B cell (primary cell): ENCODE results near the gene LHX5. TPM values are rescaled to one million over a fixed set of nuclear protein-coding genes. Genes with fewer than 3 reads are reported as not detected.

Source experiments
- ATAC-seq: fragments of 200-7000 bp; cut with Tn5 transposase; one replicate; pipeline ENCODE4 v1.10.0; 2021; ENCODE audit warnings: low read depth, mild to moderate bottlenecking, moderate number of reproducible peaks, moderate library complexity
- CTCF ChIA-PET: fragments of 350-600 bp; sonication (Branson Sonifier 250); formaldehyde crosslinking; loops from one replicate; lab custom pipeline; 2021; ENCODE audit warnings: antibody characterized with exemption, inconsistent platforms; lab: Charles Lee
- POLR2A ChIA-PET: fragments of 350-600 bp; sonication (Branson Sonifier 250); formaldehyde crosslinking; loops from one replicate; lab custom pipeline; 2021; ENCODE audit warnings: antibody characterized with exemption; lab: Charles Lee
- DNase-seq: peaks from one replicate; pipeline ENCODE4 v3.0.0; 2013
- H2AFZ ChIP-seq: 2 replicates; pipeline ENCODE4 v1.6.1; 2012; ENCODE audit warnings: mild to moderate bottlenecking, low read depth, low read length; ENCODE audit not compliant: insufficient read depth, poor library complexity, severe bottlenecking
- H3K27ac ChIP-seq, 2 donors: 1 replicate in 1 of 2; 2 replicates in 1 of 2; pipeline ENCODE4 v1.5.1; 2012 to 2013; ENCODE audit warnings: low read length in 2 of 2, mild to moderate bottlenecking in 2 of 2, moderate library complexity in 1 of 2
- H3K27me3 ChIP-seq, 4 experiments: fragments of 200-600 bp in 1 of 4; sonication (generic) in 1 of 4; replicated peaks in 1 of 4; 1 replicate in 2 of 4; 2 replicates in 2 of 4; pipeline versions ENCODE4 v1.6.1 to v1.7.0; 2013 to 2016; ENCODE audit warnings: low read length in 3 of 4, mild to moderate bottlenecking in 2 of 4, mixed read lengths in 1 of 4, moderate library complexity in 1 of 4; ENCODE audit not compliant: insufficient read depth in 4 of 4, control insufficient read depth in 3 of 4; ENCODE audit errors: control extremely low read depth in 1 of 4
- H3K36me3 ChIP-seq, 2 experiments: replicated peaks in 1 of 2; 1 replicate in 1 of 2; 2 replicates in 1 of 2; pipeline versions ENCODE4 v1.6.1 to v1.7.1; 2013; ENCODE audit warnings: low read length in 1 of 2; ENCODE audit not compliant: insufficient read depth in 2 of 2, control insufficient read depth in 1 of 2; ENCODE audit errors: control extremely low read depth in 1 of 2, extremely low read depth in 1 of 2
- H3K4me1 ChIP-seq, 2 donors: fragments of 200-600 bp in 1 of 2; sonication (generic) in 1 of 2; 1 replicate in 1 of 2; 2 replicates in 1 of 2; pipeline versions ENCODE4 v1.5.1 to v1.6.1; 2013 to 2017; ENCODE audit warnings: low read length in 2 of 2; ENCODE audit not compliant: control insufficient read depth in 2 of 2, insufficient read depth in 2 of 2
- H3K4me2 ChIP-seq: replicated peaks from 2 replicates; pipeline ENCODE3; 2012; ENCODE audit warnings: mild to moderate bottlenecking, low read depth, low read length; ENCODE audit not compliant: poor library complexity, severe bottlenecking
- H3K4me3 ChIP-seq, 5 experiments: fragments of 200-600 bp in 1 of 5; sonication (generic) in 1 of 5; 1 replicate in 3 of 5; 2 replicates in 2 of 5; pipeline versions ENCODE4 v1.5.1 to v1.7.0; 2011 to 2016; ENCODE audit warnings: low read length in 4 of 5, mild to moderate bottlenecking in 4 of 5, low read depth in 2 of 5, control low read depth in 1 of 5, moderate library complexity in 1 of 5; ENCODE audit not compliant: insufficient read depth in 1 of 5; ENCODE audit errors: control extremely low read depth in 1 of 5, extremely low read depth in 1 of 5
- H3K79me2 ChIP-seq: fragments of 200-600 bp; sonication (generic); one replicate; pipeline ENCODE4 v1.6.0; 2016; ENCODE audit warnings: low read length; ENCODE audit not compliant: control insufficient read depth, insufficient read depth
- H3K9ac ChIP-seq: fragments of 200-600 bp; sonication (generic); 2 replicates; pipeline ENCODE4 v1.6.1; 2017; ENCODE audit warnings: mild to moderate bottlenecking, low read length, moderate library complexity
- H3K9me3 ChIP-seq, 3 donors: one replicate each; pipeline versions ENCODE4 v1.6.1 to v1.7.1; 2013; ENCODE audit warnings: low read length in 2 of 3; ENCODE audit not compliant: control insufficient read depth in 2 of 3, insufficient read depth in 1 of 3; ENCODE audit errors: control extremely low read depth in 1 of 3
- H4K20me1 ChIP-seq: 2 replicates; pipeline ENCODE4 v1.6.0; 2012; ENCODE audit warnings: mild to moderate bottlenecking, low read length; ENCODE audit not compliant: insufficient read depth, control insufficient read depth, poor library complexity, severe bottlenecking
- H3K27ac Mint-ChIP-seq: one replicate; pipeline ENCODE4 v1.8.0; 2021; ENCODE audit warnings: mixed read lengths
- H3K27me3 Mint-ChIP-seq: one replicate; pipeline ENCODE4 v1.8.0; 2021; ENCODE audit warnings: mixed read lengths
- H3K4me1 Mint-ChIP-seq: one replicate; pipeline ENCODE4 v1.8.0; 2021; ENCODE audit warnings: mixed read lengths
- H3K4me3 Mint-ChIP-seq: one replicate; pipeline ENCODE4 v1.8.0; 2021; ENCODE audit warnings: mixed read lengths
- H3K9me3 Mint-ChIP-seq: one replicate; pipeline ENCODE4 v1.8.0; 2022; ENCODE audit warnings: mixed read lengths; ENCODE audit not compliant: insufficient read depth
- CTCF ChIP-seq: fragments of 200-600 bp; IDR thresholded peaks from one replicate; pipeline ENCODE4 v1.8.0; 2022; ENCODE audit warnings: antibody characterized with exemption, mild to moderate bottlenecking
- EZH2 ChIP-seq: IDR thresholded peaks from 2 replicates; pipeline ENCODE4 v1.6.1; 2012; ENCODE audit warnings: borderline replicate concordance, low read depth, mild to moderate bottlenecking, moderate library complexity, low read length; ENCODE audit not compliant: insufficient read depth, poor library complexity, severe bottlenecking
- WGBS: methylation state at CpG from one replicate; pipeline ENCODE4 v1.1.5; 2013; ENCODE audit warnings: missing lambda C conversion rate; ENCODE audit not compliant: insufficient coverage; 5-methylcytosine and 5-hydroxymethylcytosine counted together
- intact Hi-C: fragments of 100-400 bp; cut with micrococcal nuclease; formaldehyde crosslinking; loops from one replicate; pipeline ENCODE4 v1.10.0; 2022
- polyA plus RNA-seq: library from polyadenylated mRNA; depleted of rRNA; stranded (reverse); fragments of >200 nt; gene quantifications from 2 replicates; pipeline ENCODE4 v1.2.3, GENCODE V29; 2012
- total RNA-seq, 2 donors: library from RNA; stranded (reverse); fragments of 120-200 nt in 1 of 2; gene quantifications; 1 replicate in 1 of 2; 2 replicates in 1 of 2; pipeline versions ENCODE4 v1.2.3 to v1.2.4, GENCODE V29; 2013 to 2022

Gene LHX5
- total and polyA plus RNA-seq, 2 donors (not counting 1 experiment from before 2014, with no cell fraction given), result not detected

GRCh38 chr12:113449299-113449698 lies 22.4 kb downstream of the LHX5 start:
- Histone ChIP-seq H4K20me1 (no peaks in the 10 kb centered on the region), H2AFZ (no peak overlapping the region), H3K4me1 (no peaks in the 10 kb centered on the region), H3K4me3 (no peak overlapping the region), H3K4me2 (no peak overlapping the region), H3K79me2 (no peaks in the 10 kb centered on the region), H3K9ac (no peak overlapping the region), H3K27me3 (peaks cover 0 to 12% (median 3%) of the 10 kb centered on the region in 4 experiments), H3K9me3 (peaks cover 0 to 14% (median 0%) of the 10 kb centered on the region in 3 donors), H3K27ac (no peak overlapping the region), H3K36me3 (no peaks in the 10 kb centered on the region)
- H3K4me1 Mint-ChIP-seq, result no peaks in the 10 kb centered on the region
- ATAC-seq, result no peak
- peaks cover 26% of the 10 kb centered on the region for H3K27me3 Mint-ChIP-seq
- H3K4me3 Mint-ChIP-seq, result no peak overlapping the region
- H3K27ac Mint-ChIP-seq, result no peak overlapping the region
- WGBS, result 80% methylated on average over 1 of the region's 2 CpGs
- intact Hi-C loops, result no loop called here
- no peak for DNase-seq
- no peak for TF ChIP-seq EZH2
- TF ChIP-seq CTCF, result no peak
- CTCF ChIA-PET, result no interaction called here
- H3K9me3 Mint-ChIP-seq, result no peaks in the 10 kb centered on the region
- POLR2A ChIA-PET, result no interaction called here

DNA sequence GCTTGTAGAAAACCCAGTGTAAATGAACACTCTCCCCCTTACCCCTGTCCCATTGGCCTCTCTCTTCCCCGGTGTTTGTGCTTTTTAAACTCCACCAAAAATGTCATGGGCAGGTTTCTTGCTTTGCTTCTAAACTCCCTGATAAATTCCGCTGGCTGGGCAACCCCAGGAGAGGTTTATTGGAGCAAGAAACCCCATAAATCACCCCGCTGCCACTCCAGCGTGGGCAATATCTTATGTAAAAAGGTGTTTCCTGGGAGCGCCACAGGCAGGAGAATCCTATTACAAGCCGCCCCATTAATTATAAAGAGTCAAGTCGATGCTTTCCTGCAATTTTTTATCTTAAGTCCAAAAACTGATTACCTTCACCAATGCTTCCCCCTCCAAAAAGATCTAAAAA lies 22.8 kb downstream of the LHX5 start:
- Histone ChIP-seq H3K4me1 (no peaks in the 10 kb centered on the region), H3K27me3 (peaks cover 0 to 15% (median 3%) of the 10 kb centered on the region in 4 experiments), H3K9me3 (peaks cover 0 to 16% (median 0%) of the 10 kb centered on the region in 3 donors), H3K36me3 (no peaks in the 10 kb centered on the region), H3K9ac (no peak overlapping the region), H2AFZ (no peak overlapping the region), H3K27ac (no peak overlapping the region), H4K20me1 (no peaks in the 10 kb centered on the region), H3K4me2 (no peak overlapping the region), H3K4me3 (no peak overlapping the region), H3K79me2 (no peaks in the 10 kb centered on the region)
- no peak overlapping the region for H3K27ac Mint-ChIP-seq
- H3K4me3 Mint-ChIP-seq, result no peak overlapping the region
- WGBS, result 50% methylated on average over 1 of the region's 7 CpGs
- TF ChIP-seq CTCF (no peak), EZH2 (no peak)
- DNase-seq (no peak), ATAC-seq (no peak)
- ChIA-PET CTCF (no interaction called here), POLR2A (no interaction called here)
- H3K4me1 Mint-ChIP-seq, result no peaks in the 10 kb centered on the region
- peaks cover 26% of the 10 kb centered on the region for H3K27me3 Mint-ChIP-seq
- intact Hi-C loops, result no loop called here
- H3K9me3 Mint-ChIP-seq, result no peaks in the 10 kb centered on the region
